Right kidney (tissue), 1 donor: ENCODE results near the gene FRMD4B.

Experiments used
- DNase-seq: peaks from one replicate; pipeline ENCODE4 v3.0.0-alpha.2; 2016

FRMD4B gene

DNA sequence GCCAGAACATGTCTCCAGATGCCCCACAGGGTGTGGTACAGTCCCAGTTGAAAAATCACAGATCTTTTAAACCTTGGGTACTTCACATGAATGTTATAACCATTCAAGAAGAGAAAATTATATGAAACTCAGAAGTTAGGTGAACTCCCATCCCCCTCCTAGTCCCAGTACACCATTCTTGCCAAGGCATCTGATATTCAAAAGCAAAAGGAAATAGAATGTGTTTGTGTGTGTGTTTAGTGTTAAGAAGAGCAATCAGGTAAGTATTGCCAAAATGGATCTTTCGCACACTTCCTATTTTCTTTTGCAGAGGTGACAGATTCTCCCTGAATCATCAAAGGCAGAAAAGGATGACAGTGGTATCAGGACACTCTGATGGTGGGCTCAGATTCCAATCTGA is 219.4 kb downstream of the FRMD4B start:
- no peak for DNase-seq

DNA sequence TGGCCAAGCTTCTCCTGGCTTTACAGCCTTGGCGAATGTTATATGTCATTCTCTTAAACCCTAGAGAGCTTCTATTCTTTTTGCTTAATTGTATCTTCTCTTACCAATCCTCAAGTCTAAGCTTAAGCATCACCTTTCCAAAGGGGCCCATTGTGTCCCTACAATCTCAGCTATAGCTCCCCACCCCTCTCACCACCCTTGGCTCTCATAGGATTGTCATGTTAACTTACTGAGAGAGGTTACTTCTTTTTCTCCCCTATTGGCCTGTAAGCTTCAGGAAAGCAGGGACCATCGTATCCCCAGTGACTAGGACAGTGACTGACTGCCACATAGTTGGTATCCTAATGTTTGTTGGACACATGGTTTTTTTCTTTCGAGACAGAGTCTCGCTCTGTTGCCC is 220.1 kb downstream of the FRMD4B start:
- DNase-seq: no peak

GRCh38 chr3:69164296-69164695 is 221.6 kb downstream of the FRMD4B start:
- DNase-seq: no peak

- DNase-seq: no peak
Measured at GRCh38 chr3:69162308-69162980, 223.4 kb downstream of the FRMD4B start.

DNA sequence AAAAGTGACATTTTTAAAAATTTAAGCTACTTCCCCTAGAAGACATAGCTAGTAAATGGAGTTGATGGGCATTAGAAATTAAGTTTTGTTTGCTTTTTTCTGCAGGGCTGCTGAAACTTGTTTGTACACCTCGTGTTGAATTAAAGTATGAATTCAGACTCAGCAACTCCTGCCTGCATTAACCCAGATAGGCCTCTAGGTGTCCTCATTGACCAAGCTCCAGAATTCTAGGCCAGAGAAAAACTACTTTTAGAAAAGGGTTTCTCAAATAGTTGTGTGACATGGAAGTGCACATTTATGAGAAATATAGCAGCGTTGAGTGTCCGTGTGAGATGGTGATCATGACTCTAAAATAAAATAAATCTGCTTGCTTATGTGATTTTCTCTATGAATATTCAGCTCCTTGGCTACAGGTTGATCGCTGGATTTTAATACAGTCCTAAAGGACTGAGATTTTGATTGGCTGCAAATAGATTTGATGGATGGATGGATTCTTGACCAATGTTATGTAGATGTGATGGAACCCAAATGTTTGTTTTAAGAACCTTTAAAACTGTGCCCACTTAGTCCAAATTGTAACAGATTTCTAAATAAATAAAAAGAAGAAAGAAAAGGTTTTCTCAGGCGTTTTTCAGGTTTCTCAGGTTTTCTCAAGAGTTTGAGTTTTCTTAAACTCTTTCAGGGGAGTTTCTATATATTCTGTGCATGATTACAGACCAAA is 224.1 kb downstream of the FRMD4B start:
- no peak for DNase-seq

DNA sequence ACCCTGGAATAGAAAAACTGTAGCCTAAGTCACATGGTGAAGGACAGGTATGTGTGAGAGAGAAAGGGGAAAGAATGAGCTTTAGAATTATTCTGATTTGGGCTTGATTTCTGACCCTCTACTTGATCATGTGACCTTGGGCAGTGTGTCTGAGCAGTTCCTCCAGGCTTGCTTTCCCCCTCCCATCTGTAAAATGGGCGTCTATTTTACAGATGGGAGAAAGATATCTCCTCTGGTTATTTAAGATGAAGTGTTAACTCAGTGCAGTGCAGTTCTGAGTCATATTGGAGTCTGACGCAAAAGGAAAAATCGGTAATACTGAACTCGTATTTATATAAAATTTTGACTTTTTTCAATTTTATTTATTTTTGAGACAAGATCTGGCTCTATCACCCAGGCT is 225.4 kb downstream of the FRMD4B start:
- DNase-seq: no peak

DNA sequence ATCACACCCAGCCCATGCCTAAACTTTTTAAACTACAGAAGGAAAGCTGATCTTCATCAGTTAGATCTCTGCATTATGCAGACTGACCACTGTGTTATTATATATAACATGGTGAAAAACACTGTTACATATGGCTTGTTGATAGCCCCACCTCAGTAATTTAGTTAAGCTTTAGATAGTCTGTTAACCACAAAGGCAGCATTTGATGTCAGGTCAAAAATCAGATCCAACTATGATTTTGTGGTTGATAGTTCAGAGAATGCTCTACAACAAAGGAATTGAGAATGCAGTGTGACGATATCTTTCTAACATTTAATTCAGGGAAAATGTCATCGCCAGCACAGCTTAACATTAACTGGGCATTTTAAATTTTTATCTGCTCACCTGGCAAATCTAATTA is 225.8 kb downstream of the FRMD4B start:
- no peak for DNase-seq

DNA sequence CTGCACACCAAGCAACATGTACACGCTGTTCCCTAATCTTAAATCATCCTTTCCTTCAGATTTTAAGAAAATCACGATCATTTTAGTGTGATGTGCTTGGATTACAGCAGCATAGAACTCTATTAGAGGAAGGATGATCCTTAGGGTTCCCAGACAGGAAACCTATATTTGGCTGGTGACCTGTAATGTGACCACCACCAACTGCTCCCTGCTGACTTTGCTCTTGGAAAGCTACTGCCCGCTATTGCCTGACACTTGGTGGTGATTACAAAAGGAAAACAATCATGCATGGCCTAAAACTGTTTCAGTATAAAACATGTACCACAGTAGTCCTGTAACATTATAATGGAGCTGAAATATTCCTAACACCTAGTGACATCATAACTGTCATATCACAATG is 236.3 kb downstream of the FRMD4B start:
- no peak for DNase-seq

DNA sequence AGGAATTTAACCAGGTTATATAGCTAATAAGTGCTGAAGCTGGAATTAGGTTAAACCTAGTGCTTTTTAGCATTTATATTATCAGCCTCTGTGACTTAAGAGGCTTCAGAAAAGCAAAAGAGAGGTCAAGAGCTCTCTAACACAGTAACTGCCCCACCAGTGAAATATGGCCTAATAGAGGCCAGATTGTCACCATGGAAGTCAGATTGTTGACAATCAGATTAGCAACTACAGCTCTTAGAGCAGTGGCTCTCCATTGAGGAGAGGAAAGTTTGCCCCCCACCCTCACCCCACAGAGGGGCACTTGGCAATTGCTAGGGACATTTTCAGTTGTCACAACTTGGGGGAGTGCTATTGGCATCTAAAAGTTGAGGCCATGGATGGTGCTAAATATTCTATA is 240.2 kb downstream of the FRMD4B start:
- no peak for DNase-seq

DNA sequence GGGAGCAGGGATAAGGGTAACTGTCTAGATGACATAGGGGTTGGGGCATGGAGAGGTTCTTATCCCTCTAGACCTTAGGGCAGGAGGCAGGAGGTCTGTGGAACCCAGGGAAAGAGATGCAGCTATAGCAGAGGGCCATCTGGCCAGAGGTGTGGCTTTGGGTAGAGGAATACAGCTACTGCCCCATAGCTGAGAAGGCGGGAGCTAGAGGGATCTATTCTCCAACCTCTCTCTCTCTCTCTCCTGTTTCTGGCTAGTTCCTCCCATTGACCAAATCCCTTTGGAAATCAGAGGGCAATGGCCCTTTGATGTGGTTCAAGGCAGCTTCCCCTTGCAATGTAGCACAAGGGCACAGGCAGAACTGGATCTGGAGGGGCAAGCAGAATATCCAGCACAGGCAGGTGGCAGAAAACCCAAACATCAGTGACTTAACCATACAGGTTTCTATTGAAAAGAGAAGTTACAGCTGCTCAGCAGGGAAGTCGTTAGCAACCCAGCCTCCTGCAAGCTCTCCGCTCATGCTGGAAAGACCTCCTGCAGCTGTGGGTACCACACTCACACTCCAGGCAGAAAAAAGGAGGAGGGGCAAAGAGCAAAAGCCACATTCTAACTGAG is 241.2 kb downstream of the FRMD4B start:
- no peak for DNase-seq

DNA sequence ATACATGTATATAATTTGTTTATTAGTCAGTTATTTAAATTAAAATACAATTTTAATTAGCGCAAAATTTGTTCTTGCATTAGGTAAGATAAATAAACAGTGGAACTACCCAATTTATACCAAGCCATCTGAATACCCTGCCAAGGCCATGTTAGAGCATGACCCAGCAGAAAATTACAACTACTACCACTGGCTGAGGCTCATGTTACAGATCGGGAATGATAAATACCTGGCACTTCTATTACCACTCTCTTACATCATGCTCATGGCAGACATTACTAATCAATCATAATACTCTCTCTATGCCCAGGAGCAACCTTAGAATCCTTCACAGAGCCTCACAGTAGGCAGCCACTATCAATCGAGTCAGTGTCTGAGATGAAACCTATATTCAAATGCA is 242.3 kb downstream of the FRMD4B start:
- no peak for DNase-seq

DNA sequence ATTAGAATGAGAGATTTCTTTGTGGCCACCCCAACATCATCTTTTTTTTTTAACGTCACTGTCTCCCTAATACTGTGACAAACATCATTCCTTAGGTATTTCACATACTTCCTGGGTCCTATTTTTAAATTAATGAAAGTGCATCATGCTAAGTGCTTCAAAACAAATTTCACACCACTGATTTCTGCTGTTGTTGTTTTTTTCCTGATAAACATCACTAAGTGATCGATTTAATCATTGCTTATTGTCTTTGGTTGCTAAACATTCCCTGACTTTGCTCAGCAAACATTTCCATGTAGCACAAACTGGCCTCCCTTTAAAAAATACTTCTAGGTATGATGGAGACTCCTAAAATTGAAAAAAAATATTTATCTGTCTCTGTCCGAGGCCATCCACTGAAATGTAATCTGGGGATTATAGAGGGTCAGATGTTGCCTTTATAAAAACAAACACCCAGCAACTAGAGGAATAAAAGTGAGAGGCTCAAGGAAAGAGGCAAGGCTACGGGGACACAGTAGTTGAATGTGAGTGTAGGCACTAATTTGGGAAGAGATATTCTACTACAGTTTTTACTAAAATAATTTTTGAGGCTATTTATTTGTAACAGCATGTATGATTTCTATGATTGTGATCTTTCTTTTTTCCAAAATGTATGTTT is 243.0 kb downstream of the FRMD4B start:
- DNase-seq: no peak

GRCh38 chr3:69142090-69142489 is 243.8 kb downstream of the FRMD4B start:
- no peak for DNase-seq

GRCh38 chr3:69141313-69141712 is 244.6 kb downstream of the FRMD4B start:
- DNase-seq: no peak

DNA sequence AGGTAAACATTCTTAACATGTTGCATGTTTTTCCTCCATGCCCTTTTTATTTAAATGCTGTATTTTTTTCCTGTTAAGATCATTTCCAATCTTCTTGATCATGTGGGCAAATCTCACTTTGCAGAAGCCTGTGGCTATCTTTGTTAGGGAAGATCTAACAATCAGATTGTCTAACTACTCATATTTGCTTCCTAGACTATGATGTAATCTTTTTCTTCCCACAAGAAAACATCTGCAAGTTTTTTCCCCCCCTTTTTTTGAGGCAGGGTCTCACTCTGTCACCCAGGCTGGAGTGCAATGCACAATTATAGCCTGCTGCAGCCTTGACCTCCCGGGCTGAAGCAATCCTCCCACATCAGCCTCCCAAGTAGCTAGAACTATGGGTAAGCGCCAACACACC is 248.5 kb downstream of the FRMD4B start:
- DNase-seq: no peak

DNA sequence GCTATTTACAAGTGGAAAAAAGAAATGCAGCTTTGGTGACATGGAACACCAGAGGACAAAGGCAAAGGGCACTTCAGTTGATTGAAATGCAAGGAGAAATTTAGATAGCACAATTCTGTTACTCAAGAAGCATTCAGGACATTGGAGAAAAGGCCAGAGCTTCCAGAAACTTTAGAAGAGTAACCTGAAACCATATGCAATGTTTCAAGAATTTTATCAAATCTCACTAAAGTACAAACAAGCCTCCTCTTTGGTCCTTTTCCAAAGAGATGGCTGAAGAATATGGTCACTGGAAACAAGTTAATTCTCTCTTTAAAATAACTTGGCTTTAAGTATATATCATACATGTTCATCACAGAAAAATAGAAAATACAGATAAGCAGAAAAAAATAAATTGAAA is 248.9 kb downstream of the FRMD4B start:
- no peak for DNase-seq

GRCh38 chr3:69130689-69131088 is 255.2 kb downstream of the FRMD4B start:
- DNase-seq: no peak

DNA sequence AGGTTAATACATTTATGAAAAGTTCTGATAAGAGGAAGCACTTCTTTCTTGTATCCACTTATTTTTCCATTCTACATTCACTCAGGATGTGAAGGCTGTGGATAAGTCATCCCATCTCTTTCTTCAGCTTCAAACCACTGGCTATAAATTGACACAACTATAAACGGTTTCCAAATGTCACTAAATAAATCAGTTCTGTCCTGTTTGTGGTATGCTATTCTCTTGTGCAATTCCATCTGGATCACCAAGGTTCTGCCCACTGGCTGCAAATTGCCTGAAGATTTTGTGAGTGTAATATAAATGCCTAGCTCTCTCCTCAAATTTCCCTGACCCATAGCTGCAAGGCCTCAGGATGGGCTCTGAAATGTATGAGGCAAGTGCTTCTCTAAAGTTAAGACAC is 256.4 kb downstream of the FRMD4B start:
- no peak for DNase-seq

DNA sequence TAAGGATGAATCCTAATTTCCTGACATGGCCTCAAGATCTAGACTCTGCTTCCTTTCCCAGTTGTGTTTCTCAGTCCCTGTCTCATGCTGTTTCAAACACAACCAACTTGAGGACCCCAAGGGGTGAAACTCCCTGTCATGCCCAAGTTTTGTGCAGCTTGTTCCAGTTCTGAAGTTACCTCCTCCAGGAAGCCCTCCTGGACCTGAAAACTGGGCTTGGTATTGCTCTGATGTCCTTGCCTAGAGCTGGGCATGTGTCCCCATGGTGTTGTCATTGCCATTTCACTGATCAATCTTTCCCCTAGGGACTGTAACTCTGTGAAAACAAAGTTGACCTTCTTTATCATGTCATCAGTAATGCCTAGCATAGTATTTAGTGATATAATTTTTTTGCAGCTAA is 257.4 kb downstream of the FRMD4B start:
- no peak for DNase-seq

DNA sequence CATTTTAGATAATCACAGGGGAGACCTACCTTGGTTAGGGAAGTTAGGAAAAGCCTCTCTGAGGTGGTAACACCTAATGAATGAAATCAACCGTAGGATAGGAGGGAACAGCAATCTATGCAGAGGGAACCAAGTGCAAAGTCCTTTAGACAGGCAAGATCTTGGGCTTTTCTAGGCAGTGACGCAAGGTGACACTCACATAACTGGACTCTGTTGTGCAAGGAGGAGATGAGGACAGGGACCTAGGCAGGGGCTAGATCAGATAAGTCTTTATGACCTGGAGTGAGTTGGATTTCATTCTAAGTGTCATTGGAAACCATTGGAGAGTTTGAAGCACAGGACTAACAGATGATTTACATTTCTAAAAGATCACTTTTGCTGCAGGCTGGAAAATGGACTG is 258.9 kb downstream of the FRMD4B start:
- no peak for DNase-seq

DNA sequence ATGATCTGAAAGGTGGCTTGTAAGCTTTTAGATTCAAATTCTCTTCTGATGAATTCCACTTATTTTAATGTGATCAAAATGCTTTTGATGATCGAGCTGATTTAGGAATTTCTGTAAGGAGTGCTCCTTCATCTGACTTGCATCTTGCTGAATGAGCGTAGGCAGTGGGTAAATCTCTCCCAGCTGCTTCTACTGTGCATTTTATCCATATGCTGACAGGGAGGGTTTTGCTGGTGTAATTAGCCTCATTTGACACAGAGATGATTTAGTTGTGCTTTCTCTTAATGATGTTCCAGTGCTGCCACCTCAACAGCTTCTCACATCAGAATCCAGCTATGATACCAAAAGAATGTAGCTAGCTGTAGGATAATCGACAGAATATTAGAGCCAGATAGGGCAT is 259.7 kb downstream of the FRMD4B start:
- no peak for DNase-seq

- no peak for DNase-seq
Measured at GRCh38 chr3:69122403-69122802, 263.5 kb downstream of the FRMD4B start, which contains the start of gene LMOD3. Gene LMOD3 (minus strand): TSS chr3:69122595. CDS start chr3:69122386, 209 bp downstream.

GRCh38 chr3:69121950-69122349 is 263.9 kb downstream of the FRMD4B start:
- DNase-seq: no peak
